NCI-H526 (cell line): ENCODE results near the gene ATP5ME.
A peak's percentile ranks its signal among the peaks of the same experiment; 100 is the strongest.
"Not testable (repeated sequence)": the region's sequence is repeated elsewhere in the genome, so short reads cannot be mapped to it uniquely, and the experiment has no call there.

ENCODE experiments used
- DNase-seq, 2 experiments: peaks; one replicate each; lab custom pipeline; 2025; lab: John Stamatoyannopoulos, UW

The ATP5ME gene

DNA sequence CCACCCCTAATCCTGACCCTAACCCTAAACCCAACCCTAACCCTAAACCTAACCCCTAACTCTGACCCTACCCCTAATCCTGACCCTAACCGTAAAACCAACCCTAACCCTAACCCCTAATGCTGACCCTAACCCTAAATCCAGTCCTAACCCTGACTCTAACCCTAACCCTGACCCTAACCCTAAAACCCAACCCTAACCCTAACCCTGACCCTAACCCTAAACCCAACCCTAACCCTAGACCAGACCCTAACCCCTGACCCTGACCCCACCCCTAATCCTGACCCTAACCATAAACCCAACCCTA is 30.8 kb upstream of the ATP5ME start:
- DNase-seq, result no peak

DNA sequence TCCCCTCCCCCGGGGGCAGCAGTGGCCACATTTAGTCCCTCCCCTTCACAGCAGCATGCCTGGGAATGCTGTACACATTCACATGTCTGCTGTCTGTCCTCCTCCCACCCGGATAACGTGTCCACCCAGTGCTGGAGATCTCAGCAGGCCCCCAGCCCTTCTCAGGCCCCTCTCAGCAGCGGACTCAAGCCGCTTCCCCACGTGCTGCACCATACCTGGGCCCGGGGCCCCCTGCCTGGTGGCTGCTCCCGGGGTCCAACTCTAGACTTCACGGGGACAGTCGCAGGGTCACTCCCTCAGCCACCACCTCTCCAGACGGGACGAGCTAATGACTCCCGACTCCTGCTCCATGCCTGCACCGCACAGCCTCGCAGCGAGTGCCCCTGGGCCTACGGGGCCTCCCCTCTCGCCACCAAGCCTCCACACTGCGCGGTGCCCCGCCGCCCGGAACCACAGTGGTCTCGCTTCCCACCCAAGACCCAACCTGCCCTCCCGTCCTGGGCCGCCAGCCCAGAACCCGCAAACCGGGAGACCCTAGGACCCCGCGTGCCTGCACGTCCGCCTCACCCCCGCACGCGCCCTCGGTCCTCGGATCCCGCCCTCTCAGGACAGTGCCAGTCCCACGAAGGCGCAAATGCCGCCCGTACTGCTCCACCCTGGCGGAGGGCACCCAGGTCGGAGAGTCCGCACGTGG is 30.3 kb upstream of the ATP5ME start:
- DNase-seq, result no peak

GRCh38 chr4:703336-704197 is 29.5 kb upstream of the ATP5ME start:
- no peak for DNase-seq

DNA sequence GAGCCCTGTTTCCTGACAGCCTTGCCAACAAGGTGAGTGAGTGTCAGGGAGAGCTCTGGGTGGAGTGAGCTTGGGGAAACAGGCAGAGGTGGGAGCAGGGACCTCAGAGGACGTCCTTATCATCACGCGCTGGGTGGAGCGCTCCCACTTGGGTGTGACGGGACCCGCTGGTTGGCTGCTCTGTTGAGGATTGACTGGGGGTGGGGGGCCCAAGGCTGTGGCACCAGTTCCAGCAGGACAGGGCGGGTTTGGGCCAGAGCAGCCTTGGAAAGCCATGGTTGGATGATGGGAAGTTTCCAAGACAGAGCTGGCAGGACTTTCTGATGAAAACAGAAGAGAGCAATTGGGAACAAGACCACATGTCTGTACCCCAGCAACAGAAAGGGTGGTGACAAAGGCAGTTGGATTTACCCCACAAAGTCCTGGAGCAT is 28.6 kb upstream of the ATP5ME start:
- DNase-seq, result no peak

GRCh38 chr4:700587-701264 is 26.6 kb upstream of the ATP5ME start:
- DNase-seq, result peak in 1 of 2 experiments; percentile 45

DNA sequence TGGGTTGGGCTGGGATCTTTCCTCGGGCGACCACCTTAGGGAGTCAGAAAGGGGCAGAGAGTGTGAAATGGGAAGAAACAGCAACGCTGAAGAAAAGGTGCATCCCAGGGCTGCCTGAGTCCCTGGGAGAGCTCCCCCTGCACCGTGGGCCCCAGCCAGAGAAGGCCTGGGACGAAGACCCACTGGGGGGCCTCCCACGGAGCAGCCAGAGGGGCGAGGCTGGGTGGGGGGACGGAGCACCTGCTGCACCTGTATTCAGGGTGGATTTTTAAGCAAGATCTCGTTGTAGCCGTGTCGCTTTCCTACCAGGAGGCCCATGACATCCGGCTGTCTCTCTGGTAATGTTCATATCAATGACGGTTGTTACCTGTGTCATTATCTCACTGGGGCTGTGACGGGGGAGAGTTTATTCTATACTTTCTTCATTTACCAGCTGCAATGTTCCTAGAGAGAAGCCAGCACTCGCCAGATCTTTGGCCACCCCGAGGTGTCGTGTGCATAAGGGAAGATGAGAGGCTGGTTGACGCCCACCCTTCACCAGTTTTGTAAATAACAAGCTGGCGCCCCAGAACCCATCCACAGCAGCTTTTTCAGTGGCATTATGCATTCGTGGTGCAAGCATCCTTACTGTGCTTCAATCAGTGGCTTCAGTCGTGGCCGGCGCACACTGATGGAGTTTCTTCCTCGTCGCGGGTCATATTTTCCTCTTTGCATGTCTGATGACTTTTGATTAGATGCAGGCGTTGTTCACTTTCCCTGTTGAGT is 25.9 kb upstream of the ATP5ME start:
- DNase-seq, result peak; percentile 30 to 66

DNA sequence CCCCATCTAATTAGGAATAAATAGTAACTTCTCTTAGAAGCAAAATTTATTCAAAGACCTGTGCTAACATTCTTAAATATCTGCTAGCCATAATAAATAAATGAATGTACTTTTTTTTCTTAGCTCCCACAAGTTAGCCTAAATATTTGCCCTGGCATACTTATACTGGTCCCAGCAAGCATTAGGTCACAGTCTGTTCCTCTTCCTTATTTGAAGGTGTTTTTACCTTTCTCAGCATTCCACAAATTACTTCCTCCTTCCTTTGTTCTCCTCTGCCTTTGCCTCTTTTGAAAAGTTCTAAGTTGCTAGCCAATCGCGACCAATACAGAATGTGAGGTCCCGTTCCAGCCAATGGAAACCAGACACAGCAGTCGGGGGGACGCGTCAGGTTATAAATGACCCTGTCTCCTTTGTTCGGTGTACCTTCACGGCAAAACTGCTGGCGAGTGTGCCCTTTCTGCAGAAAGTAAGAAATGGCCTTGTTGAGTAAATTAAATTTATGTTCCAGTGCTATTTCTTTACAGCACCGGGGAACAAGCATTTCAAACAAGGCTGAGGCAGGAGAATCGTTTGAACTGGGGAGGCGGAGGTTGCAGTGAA is 20.4 kb upstream of the ATP5ME start:
- DNase-seq, result not testable (repeated sequence)

DNA sequence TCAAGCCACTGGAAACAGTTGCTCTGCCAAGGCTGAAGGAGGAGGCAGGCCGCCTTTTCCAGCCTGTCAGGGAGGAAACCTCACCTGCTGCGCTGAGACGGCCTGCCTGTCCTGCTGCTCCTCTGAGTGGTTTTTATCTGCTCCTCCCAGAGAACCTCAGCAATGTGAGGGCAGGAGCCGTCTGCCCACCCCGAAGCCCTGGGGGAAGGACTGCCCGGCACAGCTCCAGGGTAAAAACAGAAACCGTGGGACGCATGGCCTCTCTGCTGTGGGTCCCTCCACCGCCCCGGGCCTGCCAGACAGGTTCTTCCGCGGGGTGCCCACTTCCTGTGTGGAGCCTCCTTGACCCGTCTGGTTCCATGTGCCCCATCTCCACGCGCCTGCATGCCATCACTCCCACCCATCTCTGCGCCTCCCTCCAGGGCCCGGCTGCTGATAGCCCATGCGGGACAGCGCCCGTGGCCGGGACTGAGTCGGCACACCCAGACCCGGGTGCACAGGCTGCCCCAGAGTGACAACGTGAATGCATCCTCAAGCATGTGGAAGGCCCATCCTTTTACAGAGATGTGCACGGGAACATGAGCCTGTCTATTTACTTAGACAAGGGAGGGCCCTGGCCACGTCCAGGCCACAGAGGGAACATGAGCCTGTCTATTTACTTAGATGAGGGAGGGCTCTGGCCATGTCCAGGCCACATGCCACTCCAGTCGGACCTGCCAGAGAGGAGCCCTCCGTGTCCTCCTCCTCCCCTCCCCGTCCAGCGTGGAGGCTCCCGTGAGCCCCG is 18.9 kb upstream of the ATP5ME start:
- no peak for DNase-seq

DNA sequence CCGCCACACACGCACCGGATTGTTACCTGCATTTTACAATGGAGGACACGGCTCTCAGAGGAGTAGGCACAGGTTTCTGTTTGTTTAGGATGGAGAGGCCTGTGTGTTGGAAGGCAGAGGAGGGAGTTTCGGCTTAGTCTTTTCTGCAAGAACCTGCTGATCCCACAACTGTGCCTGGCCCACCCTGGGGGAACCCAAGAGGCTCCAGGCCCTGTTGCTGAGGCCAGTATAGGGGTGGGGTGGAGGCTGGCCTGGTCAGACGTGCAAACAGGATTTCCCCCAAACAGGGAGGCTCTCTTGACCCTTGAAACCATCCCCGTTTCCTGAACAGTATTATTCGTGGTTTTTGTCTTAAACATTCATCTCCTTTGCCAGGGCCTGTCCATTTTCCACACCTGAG is 15.6 kb upstream of the ATP5ME start:
- no peak for DNase-seq

GRCh38 chr4:688854-689681 is 15.0 kb upstream of the ATP5ME start, which contains the start of gene SLC49A3:
Gene SLC49A3 (minus strand): TSS chr4:689151. CDS start chr4:689127, 24 bp downstream.
- DNase-seq, result no peak

DNA sequence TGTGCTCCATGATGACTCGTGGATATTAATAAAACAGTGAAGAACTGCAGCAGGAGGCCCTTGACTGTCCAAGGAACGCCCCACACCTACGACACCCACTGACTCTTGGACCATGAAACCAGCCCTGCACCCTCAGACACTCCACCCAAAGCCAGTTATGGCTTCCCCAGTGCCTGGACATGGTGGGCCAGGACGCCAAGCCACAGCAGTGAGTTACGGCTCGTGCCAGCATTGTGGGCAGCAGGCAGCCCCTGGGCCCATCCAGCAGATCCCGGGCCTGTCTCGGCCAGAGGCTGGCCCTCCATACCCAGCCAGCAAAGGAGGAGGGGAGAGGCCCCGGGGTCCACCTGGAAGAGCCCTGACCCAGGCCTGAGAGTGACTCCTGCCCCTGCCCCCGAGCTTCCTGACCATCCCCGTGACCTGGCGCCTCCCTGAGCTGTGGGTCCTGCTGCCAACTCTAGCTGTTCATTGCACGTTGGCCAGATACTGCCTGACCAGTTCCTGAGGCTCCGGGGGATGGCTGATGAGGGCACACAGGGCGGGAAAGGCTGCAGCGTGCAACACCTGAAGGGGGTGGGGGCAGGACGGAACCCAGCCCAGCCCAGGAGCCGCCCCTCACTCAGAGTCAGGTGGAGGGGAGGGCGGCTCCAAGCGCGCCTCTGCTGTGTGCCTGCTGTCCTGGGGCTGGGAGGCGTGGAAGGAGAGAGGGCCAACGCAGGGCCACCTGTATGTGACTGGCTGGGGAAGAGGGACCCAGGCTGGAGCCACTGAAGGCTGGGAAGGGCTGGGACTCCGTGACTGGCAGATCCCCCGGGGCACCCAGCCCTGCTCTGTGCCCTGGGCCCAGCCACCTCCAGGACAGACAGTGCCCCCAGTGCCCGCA is 14.1 kb upstream of the ATP5ME start:
- no peak for DNase-seq

- DNase-seq, result no peak
Measured at GRCh38 chr4:687048-687970, 13.2 kb upstream of the ATP5ME start.

GRCh38 chr4:686413-687040 is 12.5 kb upstream of the ATP5ME start:
- DNase-seq, result no peak

DNA sequence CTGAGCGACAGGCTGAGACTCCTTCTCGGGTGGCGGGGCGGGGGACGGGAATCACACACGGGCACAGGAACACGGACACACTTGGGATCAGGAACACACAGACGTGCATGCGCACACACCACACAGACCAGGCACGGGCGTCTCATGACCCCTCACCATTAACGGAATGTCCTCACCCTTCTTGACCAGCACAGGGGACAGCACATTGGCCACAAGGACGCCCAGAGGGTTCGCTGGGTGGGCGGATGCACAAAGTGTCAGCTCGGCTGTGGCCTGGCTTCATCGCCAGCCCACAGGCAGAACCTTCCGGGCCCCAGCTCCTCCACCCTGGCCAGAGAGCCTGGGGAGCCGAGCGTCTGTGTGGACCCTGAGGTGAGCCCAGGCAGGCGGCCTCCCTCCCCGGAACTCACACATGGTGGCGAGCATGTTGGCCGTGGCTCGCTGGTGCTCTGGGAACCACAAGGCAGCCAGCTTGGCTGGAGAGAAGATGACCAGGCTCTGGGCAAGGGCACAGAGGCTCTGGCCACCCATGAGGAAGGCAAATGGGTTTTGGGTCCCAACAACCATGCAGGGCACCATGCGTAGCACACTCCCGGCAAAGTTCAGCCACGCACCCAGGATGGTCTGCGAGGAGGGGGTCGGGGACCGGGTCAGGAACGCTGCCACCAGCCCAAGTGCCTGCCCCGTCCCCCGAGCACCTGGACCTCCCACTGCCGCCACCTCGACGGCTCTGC is 11.8 kb upstream of the ATP5ME start:
- no peak for DNase-seq

DNA sequence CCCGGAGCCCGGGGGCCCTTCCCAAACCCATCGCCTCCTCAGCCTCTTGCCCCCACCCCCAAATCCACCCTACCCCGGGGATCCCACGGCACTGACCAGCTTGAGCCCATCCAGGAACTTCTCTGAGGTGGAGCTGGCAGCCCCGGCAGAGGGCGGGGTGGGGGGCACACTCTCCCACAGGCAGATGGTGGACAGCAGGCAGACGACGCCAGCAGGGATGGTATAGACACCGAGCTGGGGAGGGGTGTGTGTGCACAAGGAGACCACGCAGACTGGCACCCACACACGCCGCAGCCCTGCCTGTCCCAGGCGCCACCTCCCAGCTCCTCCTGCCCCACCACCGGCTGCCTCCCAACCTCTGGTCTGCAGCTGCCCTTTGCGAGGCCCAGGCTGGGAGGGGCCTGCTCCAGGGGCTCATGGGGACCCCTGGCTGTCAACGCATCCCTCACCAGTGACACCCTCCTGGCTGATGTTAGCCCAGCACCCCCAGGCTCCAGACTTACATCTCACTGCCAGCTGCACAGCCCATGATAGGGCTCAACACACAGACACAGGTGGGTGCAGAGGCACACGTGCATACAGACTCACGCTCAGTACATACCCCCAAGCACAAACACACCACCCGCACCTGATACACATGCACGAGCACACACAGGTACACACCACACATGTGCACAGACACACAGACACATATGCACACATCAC is 10.7 kb upstream of the ATP5ME start:
- no peak for DNase-seq
